ENCODE results near the gene KLF7. TPM values are rescaled to one million over a fixed set of nuclear protein-coding genes. Genes with fewer than 3 reads are reported as not detected.

KLF7 gene
- total and polyA plus RNA-seq, 9 of the 15 experiments (the other 6 are each of a cell fraction or from before 2014, with no cell fraction given) = 0.04 to 0.54 (median 0.07) TPM

- ATAC-seq (no peak), DNase-seq (ENCODE audit: extremely low read depth in 1 of 4, low spot score in 3 of 4) (no peak), FAIRE-seq (no peak)
- POLR2A ChIA-PET = no interaction called here
- Histone ChIP-seq H3K9ac (ENCODE audit: insufficient read depth in 1 of 2, low read depth in 2 of 2, low read length in 2 of 2) (no peak overlapping the region), H3K27me3 (ENCODE audit: control insufficient read depth in 2 of 2, insufficient read depth in 2 of 2, low read length in 2 of 2) (peaks cover 0 to 5% of the 10 kb centered on the region in 2 experiments; a peak in 1 of 5 replicates), H3K36me3 (ENCODE audit: control insufficient read depth, insufficient read depth, low read length) (no peaks in the 10 kb centered on the region), H3K4me1 (replicated peaks in 1 of 2; ENCODE audit: control insufficient read depth in 2 of 2, insufficient read depth in 2 of 2, low read length in 2 of 2) (no peaks in the 10 kb centered on the region), H3K9me3 (replicated peaks; ENCODE audit: control insufficient read depth, insufficient read depth, low read depth, low read length) (no peaks in the 10 kb centered on the region), H2AFZ (ENCODE audit: low read depth, low read length) (no peak overlapping the region), H3K9me1 (ENCODE audit: control insufficient read depth, insufficient read depth, low read length) (no peaks in the 10 kb centered on the region), H3K79me2 (ENCODE audit: control insufficient read depth, insufficient read depth, low read length) (no peaks in the 10 kb centered on the region), H4K20me1 (replicated peaks; ENCODE audit: control insufficient read depth, insufficient read depth, low read length) (no peaks in the 10 kb centered on the region), H3K27ac (ENCODE audit: extremely low read depth, low read depth, low read length) (no peak overlapping the region), H3K4me2 (ENCODE audit: insufficient read depth, low read length) (no peak overlapping the region), H3K4me3 (no peak overlapping the region)
- 0% methylated on average over 9 of the region's 9 CpGs for WGBS (ENCODE audit: insufficient coverage, low coverage, missing lambda C conversion rate)
- TF ChIP-seq TBL1XR1 (IDR thresholded peaks at IDR 0.05; ENCODE audit: low read length in 2 of 2) (no peak), GABPA (tag; conservative IDR thresholded peaks at IDR 0.05; ENCODE audit: low read depth) (no peak), UBTF (IDR thresholded peaks at IDR 0.05; ENCODE audit: borderline replicate concordance in 1 of 2, low read depth in 2 of 2, low read length in 2 of 2) (no peak), HMBOX1 (IDR thresholded peaks at IDR 0.05) (no peak), ZNF263 (CRISPR knock-in tag; IDR thresholded peaks at IDR 0.05; ENCODE audit: borderline replicate concordance) (no peak), HDAC1 (IDR thresholded peaks at IDR 0.05) (no peak), HINFP (tag; conservative IDR thresholded peaks at IDR 0.05; ENCODE audit: low read depth) (no peak), FIP1L1 (IDR thresholded peaks at IDR 0.05; ENCODE audit: low read depth, low read length, poor library complexity, severe bottlenecking) (no peak), ZNF717 (CRISPR knock-in tag; IDR thresholded peaks at IDR 0.05) (no peak), MCM7 (IDR thresholded peaks at IDR 0.05) (no peak), RBM25 (IDR thresholded peaks at IDR 0.05; ENCODE audit: low read depth, low read length, severe bottlenecking) (no peak), NFATC3 (IDR thresholded peaks at IDR 0.05) (no peak), PHB (CRISPR knock-in tag; IDR thresholded peaks at IDR 0.05) (no peak), ZNF24 (IDR thresholded peaks at IDR 0.05) (no peak), MEF2D (tag; conservative IDR thresholded peaks at IDR 0.05; ENCODE audit: low read depth) (no peak)
- CTCF ChIA-PET (ENCODE audit: low intra/inter-chr PET ratio) = no interaction called here
- BruUV-seq (replicated peaks) = no TSS peak
- in situ Hi-C loops (cut with MboI) (no loop called here), intact Hi-C loops (cut with micrococcal nuclease) (loop anchor here (10.0 kb wide), 1 partner anchor 434 kb away; no protein-coding TSS in a partner anchor)
These were observed 125.1 kb downstream of the KLF7 start for GRCh38 chr2:207040696-207041095.
